SK-N-SH treated with all-trans-retinoic acid at 6 μM for 48 hours (cell line): ENCODE data around the gene ANAPC1.
A peak's percentile ranks its signal among the peaks of the same experiment; 100 is the strongest.
"Not testable (repeated sequence)": the region's sequence is repeated elsewhere in the genome, so short reads cannot be mapped to it uniquely, and the experiment has no call there.

ENCODE experiments used
- ATAC-seq: fragments of 200-7000 bp; cut with Tn5 transposase; 3 replicates; pipeline ENCODE4 v1.9.1; 2020; ENCODE audit warnings: mild to moderate bottlenecking, moderate library complexity
- ARNTL ChIP-seq: fragments of 450-650 bp; formaldehyde crosslinking; IDR thresholded peaks from 2 replicates; pipeline ENCODE4 v1.5.0; 2020; ENCODE audit warnings: low read depth, mild to moderate bottlenecking, moderate library complexity, borderline replicate concordance
- BACH2 ChIP-seq: fragments of 250-450 bp; sonication (Bioruptor Pico); IDR thresholded peaks from 2 replicates; pipeline ENCODE4 v1.9.0; 2021; ENCODE audit warnings: mild to moderate bottlenecking, borderline replicate concordance
- CSDC2 ChIP-seq: fragments of 250-450 bp; sonication (Bioruptor Pico); IDR thresholded peaks from 2 replicates; pipeline ENCODE4 v1.5.0; 2020; ENCODE audit warnings: mild to moderate bottlenecking, moderate library complexity
- ESRRG ChIP-seq: fragments of 250-450 bp; sonication (Bioruptor Pico); IDR thresholded peaks from 2 replicates; pipeline ENCODE4 v1.6.1; 2021; ENCODE audit warnings: mild to moderate bottlenecking
- GLIS3 ChIP-seq: fragments of 250-450 bp; sonication (Bioruptor Pico); IDR thresholded peaks from 2 replicates; pipeline ENCODE4 v1.5.0; 2020; ENCODE audit warnings: mild to moderate bottlenecking, moderate library complexity
- ISL1 ChIP-seq: fragments of 250-450 bp; sonication (Bioruptor Pico); IDR thresholded peaks from 2 replicates; pipeline ENCODE4 v2.1.2; 2022; ENCODE audit warnings: mild to moderate bottlenecking, moderate library complexity
- OSR1 ChIP-seq: fragments of 250-450 bp; sonication (Bioruptor Pico); IDR thresholded peaks from 2 replicates; pipeline ENCODE4 v1.8.0; 2022; ENCODE audit warnings: moderate library complexity, mild to moderate bottlenecking, inconsistent platforms
- POU6F1 ChIP-seq: fragments of 250-450 bp; sonication (Bioruptor Pico); IDR thresholded peaks from 2 replicates; pipeline ENCODE4 v1.8.0; 2021; ENCODE audit warnings: low read depth, mild to moderate bottlenecking, moderate library complexity, borderline replicate concordance
- PPARA ChIP-seq: fragments of 250-450 bp; sonication (Bioruptor Pico); IDR thresholded peaks from 2 replicates; pipeline ENCODE4 v1.5.0; 2020; ENCODE audit warnings: mild to moderate bottlenecking, borderline replicate concordance
- SNAI2 ChIP-seq: fragments of 250-450 bp; sonication (Bioruptor Pico); IDR thresholded peaks from 2 replicates; pipeline ENCODE4 v1.5.0; 2020; ENCODE audit warnings: mild to moderate bottlenecking, moderate library complexity
- TCF4 ChIP-seq: fragments of 250-450 bp; sonication (Bioruptor Pico); IDR thresholded peaks from 2 replicates; pipeline ENCODE4 v1.8.0; 2021; ENCODE audit warnings: mild to moderate bottlenecking, moderate library complexity, borderline replicate concordance
- TOX ChIP-seq: fragments of 250-450 bp; sonication (Bioruptor Pico); IDR thresholded peaks from 2 replicates; pipeline ENCODE4 v1.8.0; 2021; ENCODE audit warnings: mild to moderate bottlenecking, moderate library complexity, borderline replicate concordance
- ZC3H10 ChIP-seq: fragments of 250-450 bp; sonication (Bioruptor Pico); IDR thresholded peaks from 2 replicates; pipeline ENCODE4 v1.5.1; 2021; ENCODE audit warnings: mild to moderate bottlenecking, moderate library complexity
- ZFP30 ChIP-seq: fragments of 450-650 bp; formaldehyde crosslinking; IDR thresholded peaks from 2 replicates; pipeline ENCODE4 v1.5.0; 2022; ENCODE audit warnings: mild to moderate bottlenecking, moderate library complexity
- ZNF565 ChIP-seq: fragments of 450-650 bp; formaldehyde crosslinking; conservative IDR thresholded peaks from 2 replicates; pipeline ENCODE4 v1.5.0; 2020; ENCODE audit warnings: low read depth, mild to moderate bottlenecking, moderate library complexity
- ZNF70 ChIP-seq: fragments of 450-650 bp; formaldehyde crosslinking; IDR thresholded peaks from 2 replicates; pipeline ENCODE4 v1.5.0; 2020; ENCODE audit warnings: mild to moderate bottlenecking, moderate library complexity
- ZNF8 ChIP-seq: fragments of 450-650 bp; formaldehyde crosslinking; IDR thresholded peaks from 2 replicates; pipeline ENCODE4 v1.5.0; 2020; ENCODE audit warnings: mild to moderate bottlenecking, moderate library complexity
- TF ChIP-seq, protein P1 (sequence below): fragments of 250-450 bp; sonication (Bioruptor Pico); IDR thresholded peaks from 2 replicates; pipeline ENCODE4 v1.5.0; 2020; ENCODE audit warnings: mild to moderate bottlenecking, moderate library complexity
- TF ChIP-seq, protein P2 (sequence below): fragments of 250-450 bp; sonication (Bioruptor Pico); IDR thresholded peaks from 2 replicates; pipeline ENCODE4 v1.8.0; 2020; ENCODE audit warnings: mild to moderate bottlenecking, moderate library complexity, borderline replicate concordance
- TF ChIP-seq, protein P3 (sequence below): fragments of 250-450 bp; sonication (Bioruptor Pico); IDR thresholded peaks from 2 replicates; pipeline ENCODE4 v1.5.1; 2021; ENCODE audit warnings: mild to moderate bottlenecking, moderate library complexity
- TF ChIP-seq, protein P4 (sequence below): fragments of 250-450 bp; sonication (Bioruptor Pico); IDR thresholded peaks from 2 replicates; pipeline ENCODE4 v1.5.1; 2020; ENCODE audit warnings: low read depth, mild to moderate bottlenecking, moderate library complexity

ANAPC1 gene

DNA sequence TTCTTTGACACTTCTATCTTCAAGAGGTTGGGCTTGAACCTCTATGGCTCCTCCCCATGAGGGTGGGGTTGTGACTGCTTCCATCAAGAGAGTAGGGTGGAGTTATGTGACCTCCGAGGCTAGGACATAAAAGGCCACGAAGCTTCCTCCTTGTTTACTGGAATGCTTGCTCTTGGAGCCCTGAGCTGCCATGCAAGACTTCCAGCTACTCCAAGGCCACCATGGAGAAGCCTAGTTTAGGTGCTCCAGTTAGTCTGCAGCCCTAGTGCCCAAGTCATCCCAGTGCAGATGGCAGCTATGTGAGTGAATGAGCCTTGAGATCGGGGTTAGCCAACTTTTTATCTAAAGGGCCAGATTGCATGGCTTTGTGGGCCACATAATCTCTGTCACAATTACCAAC, 12.0 kb upstream of the ANAPC1 start:
- TF ChIP-seq ZNF70 (no peak), ARNTL (CRISPR knock-in tag) (no peak), GLIS3 (CRISPR knock-in tag) (no peak), ESRRG (CRISPR knock-in tag) (no peak), ZNF565 (CRISPR knock-in tag) (no peak), POU6F1 (no peak), ZFP30 (CRISPR knock-in tag) (no peak), PPARA (CRISPR knock-in tag) (no peak), BACH2 (CRISPR knock-in tag) (no peak), SNAI2 (CRISPR knock-in tag) (no peak), CSDC2 (CRISPR knock-in tag) (no peak), ZC3H10 (CRISPR knock-in tag) (no peak), ZNF8 (CRISPR knock-in tag) (no peak), TCF4 (CRISPR knock-in tag) (no peak)
- TF ChIP-seq, protein P1, sequence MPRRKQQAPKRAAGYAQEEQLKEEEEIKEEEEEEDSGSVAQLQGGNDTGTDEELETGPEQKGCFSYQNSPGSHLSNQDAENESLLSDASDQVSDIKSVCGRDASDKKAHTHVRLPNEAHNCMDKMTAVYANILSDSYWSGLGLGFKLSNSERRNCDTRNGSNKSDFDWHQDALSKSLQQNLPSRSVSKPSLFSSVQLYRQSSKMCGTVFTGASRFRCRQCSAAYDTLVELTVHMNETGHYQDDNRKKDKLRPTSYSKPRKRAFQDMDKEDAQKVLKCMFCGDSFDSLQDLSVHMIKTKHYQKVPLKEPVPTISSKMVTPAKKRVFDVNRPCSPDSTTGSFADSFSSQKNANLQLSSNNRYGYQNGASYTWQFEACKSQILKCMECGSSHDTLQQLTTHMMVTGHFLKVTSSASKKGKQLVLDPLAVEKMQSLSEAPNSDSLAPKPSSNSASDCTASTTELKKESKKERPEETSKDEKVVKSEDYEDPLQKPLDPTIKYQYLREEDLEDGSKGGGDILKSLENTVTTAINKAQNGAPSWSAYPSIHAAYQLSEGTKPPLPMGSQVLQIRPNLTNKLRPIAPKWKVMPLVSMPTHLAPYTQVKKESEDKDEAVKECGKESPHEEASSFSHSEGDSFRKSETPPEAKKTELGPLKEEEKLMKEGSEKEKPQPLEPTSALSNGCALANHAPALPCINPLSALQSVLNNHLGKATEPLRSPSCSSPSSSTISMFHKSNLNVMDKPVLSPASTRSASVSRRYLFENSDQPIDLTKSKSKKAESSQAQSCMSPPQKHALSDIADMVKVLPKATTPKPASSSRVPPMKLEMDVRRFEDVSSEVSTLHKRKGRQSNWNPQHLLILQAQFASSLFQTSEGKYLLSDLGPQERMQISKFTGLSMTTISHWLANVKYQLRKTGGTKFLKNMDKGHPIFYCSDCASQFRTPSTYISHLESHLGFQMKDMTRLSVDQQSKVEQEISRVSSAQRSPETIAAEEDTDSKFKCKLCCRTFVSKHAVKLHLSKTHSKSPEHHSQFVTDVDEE (CRISPR knock-in tag), result no peak
- TF ChIP-seq, protein P2, sequence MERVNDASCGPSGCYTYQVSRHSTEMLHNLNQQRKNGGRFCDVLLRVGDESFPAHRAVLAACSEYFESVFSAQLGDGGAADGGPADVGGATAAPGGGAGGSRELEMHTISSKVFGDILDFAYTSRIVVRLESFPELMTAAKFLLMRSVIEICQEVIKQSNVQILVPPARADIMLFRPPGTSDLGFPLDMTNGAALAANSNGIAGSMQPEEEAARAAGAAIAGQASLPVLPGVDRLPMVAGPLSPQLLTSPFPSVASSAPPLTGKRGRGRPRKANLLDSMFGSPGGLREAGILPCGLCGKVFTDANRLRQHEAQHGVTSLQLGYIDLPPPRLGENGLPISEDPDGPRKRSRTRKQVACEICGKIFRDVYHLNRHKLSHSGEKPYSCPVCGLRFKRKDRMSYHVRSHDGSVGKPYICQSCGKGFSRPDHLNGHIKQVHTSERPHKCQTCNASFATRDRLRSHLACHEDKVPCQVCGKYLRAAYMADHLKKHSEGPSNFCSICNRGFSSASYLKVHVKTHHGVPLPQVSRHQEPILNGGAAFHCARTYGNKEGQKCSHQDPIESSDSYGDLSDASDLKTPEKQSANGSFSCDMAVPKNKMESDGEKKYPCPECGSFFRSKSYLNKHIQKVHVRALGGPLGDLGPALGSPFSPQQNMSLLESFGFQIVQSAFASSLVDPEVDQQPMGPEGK, result no peak
- TF ChIP-seq, protein P3, sequence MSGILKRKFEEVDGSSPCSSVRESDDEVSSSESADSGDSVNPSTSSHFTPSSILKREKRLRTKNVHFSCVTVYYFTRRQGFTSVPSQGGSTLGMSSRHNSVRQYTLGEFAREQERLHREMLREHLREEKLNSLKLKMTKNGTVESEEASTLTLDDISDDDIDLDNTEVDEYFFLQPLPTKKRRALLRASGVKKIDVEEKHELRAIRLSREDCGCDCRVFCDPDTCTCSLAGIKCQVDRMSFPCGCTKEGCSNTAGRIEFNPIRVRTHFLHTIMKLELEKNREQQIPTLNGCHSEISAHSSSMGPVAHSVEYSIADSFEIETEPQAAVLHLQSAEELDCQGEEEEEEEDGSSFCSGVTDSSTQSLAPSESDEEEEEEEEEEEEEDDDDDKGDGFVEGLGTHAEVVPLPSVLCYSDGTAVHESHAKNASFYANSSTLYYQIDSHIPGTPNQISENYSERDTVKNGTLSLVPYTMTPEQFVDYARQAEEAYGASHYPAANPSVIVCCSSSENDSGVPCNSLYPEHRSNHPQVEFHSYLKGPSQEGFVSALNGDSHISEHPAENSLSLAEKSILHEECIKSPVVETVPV, result no peak
- no peak for ATAC-seq

DNA sequence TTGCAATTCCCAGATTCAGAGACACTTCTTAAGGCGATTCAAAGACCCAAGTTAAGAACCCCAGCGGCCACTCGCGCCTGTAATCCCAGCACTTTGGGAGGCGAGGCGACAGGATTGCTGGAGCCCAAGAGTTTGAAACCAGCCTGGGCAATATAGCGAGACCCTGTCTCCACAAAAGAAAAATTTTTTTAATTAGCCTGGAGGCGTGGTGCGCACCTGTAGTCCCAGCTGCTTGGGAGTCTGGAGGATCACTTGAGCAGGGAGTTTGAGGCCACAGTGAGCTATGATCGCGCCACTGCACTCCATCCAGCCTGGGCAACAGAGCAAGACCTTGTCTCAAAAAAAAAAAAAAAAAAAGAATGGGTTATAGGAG, 585 bp upstream of the ANAPC1 start:
- no peak for TF ChIP-seq ZC3H10 (CRISPR knock-in tag)
- no peak for TF ChIP-seq OSR1 (CRISPR knock-in tag)
- no peak for TF ChIP-seq TCF4 (CRISPR knock-in tag)
- TF ChIP-seq CSDC2 (CRISPR knock-in tag), result no peak
- no peak for TF ChIP-seq ZNF565 (CRISPR knock-in tag)
- no peak for TF ChIP-seq GLIS3 (CRISPR knock-in tag)
- no peak for TF ChIP-seq PPARA (CRISPR knock-in tag)
- no peak for TF ChIP-seq ZNF70
- TF ChIP-seq, protein P3, result no peak
- no peak for TF ChIP-seq TOX
- TF ChIP-seq, protein P4, sequence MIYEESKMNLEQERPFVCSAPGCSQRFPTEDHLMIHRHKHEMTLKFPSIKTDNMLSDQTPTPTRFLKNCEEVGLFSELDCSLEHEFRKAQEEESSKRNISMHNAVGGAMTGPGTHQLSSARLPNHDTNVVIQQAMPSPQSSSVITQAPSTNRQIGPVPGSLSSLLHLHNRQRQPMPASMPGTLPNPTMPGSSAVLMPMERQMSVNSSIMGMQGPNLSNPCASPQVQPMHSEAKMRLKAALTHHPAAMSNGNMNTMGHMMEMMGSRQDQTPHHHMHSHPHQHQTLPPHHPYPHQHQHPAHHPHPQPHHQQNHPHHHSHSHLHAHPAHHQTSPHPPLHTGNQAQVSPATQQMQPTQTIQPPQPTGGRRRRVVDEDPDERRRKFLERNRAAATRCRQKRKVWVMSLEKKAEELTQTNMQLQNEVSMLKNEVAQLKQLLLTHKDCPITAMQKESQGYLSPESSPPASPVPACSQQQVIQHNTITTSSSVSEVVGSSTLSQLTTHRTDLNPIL (CRISPR knock-in tag), result no peak
- no peak for TF ChIP-seq ZFP30 (CRISPR knock-in tag)
- TF ChIP-seq POU6F1, result no peak
- no peak for TF ChIP-seq ISL1 (CRISPR knock-in tag)
- no peak for TF ChIP-seq ZNF8 (CRISPR knock-in tag)
- peak; percentile 37 for ATAC-seq

- not testable (repeated sequence) for ATAC-seq
Observed at GRCh38 chr2:111872806-111873205, 11.2 kb downstream of the ANAPC1 start.

DNA sequence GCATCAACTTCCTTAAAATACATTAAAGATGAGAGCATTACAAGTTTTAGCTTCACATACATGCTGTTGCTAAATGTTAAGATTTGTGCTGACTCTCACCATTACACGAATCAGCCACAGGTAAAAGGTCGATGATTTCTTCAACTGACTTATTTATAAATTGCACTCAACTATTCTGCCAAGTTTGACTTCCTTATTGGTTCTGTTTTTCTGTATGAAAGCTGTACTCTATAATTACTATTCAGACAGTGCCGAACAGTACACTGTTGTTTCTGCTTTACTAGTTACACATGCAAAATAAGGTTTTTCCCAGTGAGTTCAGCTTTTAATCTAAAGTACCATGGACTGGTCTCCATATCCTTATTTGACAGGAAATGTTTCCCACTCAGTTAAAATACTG, 18.9 kb downstream of the ANAPC1 start:
- not testable (repeated sequence) for ATAC-seq

DNA sequence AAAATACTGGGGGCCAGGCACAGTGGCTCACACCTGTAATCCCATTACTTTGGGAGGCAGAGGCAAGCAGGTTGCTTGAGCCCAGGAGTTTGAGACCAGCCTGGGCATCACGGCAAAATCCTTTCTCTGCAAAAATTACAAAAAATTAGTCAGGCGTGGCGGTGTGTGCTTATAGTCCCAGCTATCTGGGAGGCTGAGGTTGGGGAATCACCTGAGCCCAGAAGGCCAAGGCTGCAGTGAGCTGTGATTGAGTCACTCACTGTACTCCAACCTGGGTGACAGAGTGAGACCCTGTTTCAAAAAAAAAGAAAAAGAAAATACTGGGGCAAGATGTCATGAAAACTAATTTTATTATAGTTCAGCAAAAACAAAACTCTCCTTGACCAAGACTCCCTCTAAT, 24.0 kb downstream of the ANAPC1 start:
- ATAC-seq, result not testable (repeated sequence)

- ATAC-seq, result not testable (repeated sequence)
Observed at GRCh38 chr2:111852544-111852943, 31.4 kb downstream of the ANAPC1 start.

DNA sequence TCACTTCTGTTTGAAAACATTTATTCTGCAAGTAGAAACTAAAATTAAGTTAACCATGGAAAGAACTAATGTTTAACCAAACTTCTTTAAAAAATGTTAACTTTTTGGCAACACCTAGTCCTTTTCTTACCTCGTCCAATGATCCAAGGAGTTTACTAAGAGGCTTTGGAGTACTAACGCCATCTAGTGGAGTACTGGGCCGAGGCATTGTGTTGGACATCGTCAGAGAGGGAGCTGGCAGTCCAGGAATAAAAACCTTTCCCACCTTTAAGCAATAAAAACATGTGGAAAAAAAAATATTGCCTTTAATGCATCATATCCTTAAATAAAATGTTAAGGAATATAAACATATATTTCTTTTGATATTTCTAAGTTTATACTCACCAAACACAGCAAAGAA, 33.3 kb downstream of the ANAPC1 start:
- ATAC-seq, result peak; percentile 96
